B cell (primary cell): ENCODE measurements around the gene FOXA3. TPM values are rescaled to one million over a fixed set of nuclear protein-coding genes. Genes with fewer than 3 reads are reported as not detected.
"Not testable (repeated sequence)": the region's sequence is repeated elsewhere in the genome, so short reads cannot be mapped to it uniquely, and the experiment has no call there.

Experiments used
- ATAC-seq: fragments of 200-7000 bp; cut with Tn5 transposase; one replicate; pipeline ENCODE4 v1.10.0; 2021; ENCODE audit warnings: low read depth, mild to moderate bottlenecking, moderate number of reproducible peaks, moderate library complexity
- CTCF ChIA-PET: fragments of 350-600 bp; sonication (Branson Sonifier 250); formaldehyde crosslinking; loops from one replicate; lab custom pipeline; 2021; ENCODE audit warnings: antibody characterized with exemption, inconsistent platforms; lab: Charles Lee
- POLR2A ChIA-PET: fragments of 350-600 bp; sonication (Branson Sonifier 250); formaldehyde crosslinking; loops from one replicate; lab custom pipeline; 2021; ENCODE audit warnings: antibody characterized with exemption; lab: Charles Lee
- DNase-seq: peaks from one replicate; pipeline ENCODE4 v3.0.0; 2013
- H2AFZ ChIP-seq: 2 replicates; pipeline ENCODE4 v1.6.1; 2012; ENCODE audit warnings: mild to moderate bottlenecking, low read depth, low read length; ENCODE audit not compliant: insufficient read depth, poor library complexity, severe bottlenecking
- H3K27ac ChIP-seq, 2 donors: 1 replicate in 1 of 2; 2 replicates in 1 of 2; pipeline ENCODE4 v1.5.1; 2012 to 2013; ENCODE audit warnings: low read length in 2 of 2, mild to moderate bottlenecking in 2 of 2, moderate library complexity in 1 of 2
- H3K27me3 ChIP-seq, 4 experiments: fragments of 200-600 bp in 1 of 4; sonication (generic) in 1 of 4; replicated peaks in 1 of 4; 1 replicate in 2 of 4; 2 replicates in 2 of 4; pipeline versions ENCODE4 v1.6.1 to v1.7.0; 2013 to 2016; ENCODE audit warnings: low read length in 3 of 4, mild to moderate bottlenecking in 2 of 4, mixed read lengths in 1 of 4, moderate library complexity in 1 of 4; ENCODE audit not compliant: insufficient read depth in 4 of 4, control insufficient read depth in 3 of 4; ENCODE audit errors: control extremely low read depth in 1 of 4
- H3K36me3 ChIP-seq, 2 experiments: replicated peaks in 1 of 2; 1 replicate in 1 of 2; 2 replicates in 1 of 2; pipeline versions ENCODE4 v1.6.1 to v1.7.1; 2013; ENCODE audit warnings: low read length in 1 of 2; ENCODE audit not compliant: insufficient read depth in 2 of 2, control insufficient read depth in 1 of 2; ENCODE audit errors: control extremely low read depth in 1 of 2, extremely low read depth in 1 of 2
- H3K4me1 ChIP-seq, 2 donors: fragments of 200-600 bp in 1 of 2; sonication (generic) in 1 of 2; 1 replicate in 1 of 2; 2 replicates in 1 of 2; pipeline versions ENCODE4 v1.5.1 to v1.6.1; 2013 to 2017; ENCODE audit warnings: low read length in 2 of 2; ENCODE audit not compliant: control insufficient read depth in 2 of 2, insufficient read depth in 2 of 2
- H3K4me2 ChIP-seq: replicated peaks from 2 replicates; pipeline ENCODE3; 2012; ENCODE audit warnings: mild to moderate bottlenecking, low read depth, low read length; ENCODE audit not compliant: poor library complexity, severe bottlenecking
- H3K4me3 ChIP-seq, 5 experiments: fragments of 200-600 bp in 1 of 5; sonication (generic) in 1 of 5; 1 replicate in 3 of 5; 2 replicates in 2 of 5; pipeline versions ENCODE4 v1.5.1 to v1.7.0; 2011 to 2016; ENCODE audit warnings: low read length in 4 of 5, mild to moderate bottlenecking in 4 of 5, low read depth in 2 of 5, control low read depth in 1 of 5, moderate library complexity in 1 of 5; ENCODE audit not compliant: insufficient read depth in 1 of 5; ENCODE audit errors: control extremely low read depth in 1 of 5, extremely low read depth in 1 of 5
- H3K79me2 ChIP-seq: fragments of 200-600 bp; sonication (generic); one replicate; pipeline ENCODE4 v1.6.0; 2016; ENCODE audit warnings: low read length; ENCODE audit not compliant: control insufficient read depth, insufficient read depth
- H3K9ac ChIP-seq: fragments of 200-600 bp; sonication (generic); 2 replicates; pipeline ENCODE4 v1.6.1; 2017; ENCODE audit warnings: mild to moderate bottlenecking, low read length, moderate library complexity
- H3K9me3 ChIP-seq, 3 donors: one replicate each; pipeline versions ENCODE4 v1.6.1 to v1.7.1; 2013; ENCODE audit warnings: low read length in 2 of 3; ENCODE audit not compliant: control insufficient read depth in 2 of 3, insufficient read depth in 1 of 3; ENCODE audit errors: control extremely low read depth in 1 of 3
- H4K20me1 ChIP-seq: 2 replicates; pipeline ENCODE4 v1.6.0; 2012; ENCODE audit warnings: mild to moderate bottlenecking, low read length; ENCODE audit not compliant: insufficient read depth, control insufficient read depth, poor library complexity, severe bottlenecking
- H3K27ac Mint-ChIP-seq: one replicate; pipeline ENCODE4 v1.8.0; 2021; ENCODE audit warnings: mixed read lengths
- H3K27me3 Mint-ChIP-seq: one replicate; pipeline ENCODE4 v1.8.0; 2021; ENCODE audit warnings: mixed read lengths
- H3K4me1 Mint-ChIP-seq: one replicate; pipeline ENCODE4 v1.8.0; 2021; ENCODE audit warnings: mixed read lengths
- H3K4me3 Mint-ChIP-seq: one replicate; pipeline ENCODE4 v1.8.0; 2021; ENCODE audit warnings: mixed read lengths
- H3K9me3 Mint-ChIP-seq: one replicate; pipeline ENCODE4 v1.8.0; 2022; ENCODE audit warnings: mixed read lengths; ENCODE audit not compliant: insufficient read depth
- EZH2 ChIP-seq: IDR thresholded peaks from 2 replicates; pipeline ENCODE4 v1.6.1; 2012; ENCODE audit warnings: borderline replicate concordance, low read depth, mild to moderate bottlenecking, moderate library complexity, low read length; ENCODE audit not compliant: insufficient read depth, poor library complexity, severe bottlenecking
- WGBS: methylation state at CpG from one replicate; pipeline ENCODE4 v1.1.5; 2013; ENCODE audit warnings: missing lambda C conversion rate; ENCODE audit not compliant: insufficient coverage; 5-methylcytosine and 5-hydroxymethylcytosine counted together
- intact Hi-C: fragments of 100-400 bp; cut with micrococcal nuclease; formaldehyde crosslinking; loops from one replicate; pipeline ENCODE4 v1.10.0; 2022
- polyA plus RNA-seq: library from polyadenylated mRNA; depleted of rRNA; stranded (reverse); fragments of >200 nt; gene quantifications from 2 replicates; pipeline ENCODE4 v1.2.3, GENCODE V29; 2012
- total RNA-seq, 2 donors: library from RNA; stranded (reverse); fragments of 120-200 nt in 1 of 2; gene quantifications; 1 replicate in 1 of 2; 2 replicates in 1 of 2; pipeline versions ENCODE4 v1.2.3 to v1.2.4, GENCODE V29; 2013 to 2022
- TF ChIP-seq, protein P1 (sequence below): fragments of 200-600 bp; IDR thresholded peaks from one replicate; pipeline ENCODE4 v1.8.0; 2022; ENCODE audit warnings: antibody characterized with exemption, mild to moderate bottlenecking

FOXA3 gene
- total and polyA plus RNA-seq, 2 donors (not counting 1 experiment from before 2014, with no cell fraction given) = not detected

GRCh38 chr19:45890877-45891276, 26.8 kb downstream of the FOXA3 start:
- Histone ChIP-seq H3K4me3 (no peak overlapping the region), H3K79me2 (no peaks in the 10 kb centered on the region), H2AFZ (no peak overlapping the region), H3K4me2 (no peak overlapping the region), H4K20me1 (no peaks in the 10 kb centered on the region), H3K27me3 (no peaks in the 10 kb centered on the region), H3K36me3 (peaks cover 0 to 2% of the 10 kb centered on the region in 2 experiments), H3K9ac (no peak overlapping the region), H3K9me3 (peaks cover 0 to 2% (median 0%) of the 10 kb centered on the region in 3 donors), H3K27ac (no peak overlapping the region), H3K4me1 (peaks cover 4 to 12% of the 10 kb centered on the region in 2 donors)
- Mint-ChIP-seq H3K4me3 (no peak overlapping the region), H3K9me3 (no peaks in the 10 kb centered on the region), H3K27me3 (no peaks in the 10 kb centered on the region), H3K27ac (no peak overlapping the region), H3K4me1 (peaks cover 16% of the 10 kb centered on the region)
- intact Hi-C loops = no loop called here
- 95% methylated on average over 16 of the region's 17 CpGs for WGBS
- POLR2A ChIA-PET = interaction anchor here (0.6 to 1.1 kb wide), 2 partner anchors 12 to 32 kb away, joined by 3 to 6 read pairs; no protein-coding TSS in a partner anchor
- DNase-seq = no peak
- CTCF ChIA-PET = no interaction called here
- ATAC-seq = no peak
- TF ChIP-seq EZH2 = no peak
- TF ChIP-seq, protein P1, sequence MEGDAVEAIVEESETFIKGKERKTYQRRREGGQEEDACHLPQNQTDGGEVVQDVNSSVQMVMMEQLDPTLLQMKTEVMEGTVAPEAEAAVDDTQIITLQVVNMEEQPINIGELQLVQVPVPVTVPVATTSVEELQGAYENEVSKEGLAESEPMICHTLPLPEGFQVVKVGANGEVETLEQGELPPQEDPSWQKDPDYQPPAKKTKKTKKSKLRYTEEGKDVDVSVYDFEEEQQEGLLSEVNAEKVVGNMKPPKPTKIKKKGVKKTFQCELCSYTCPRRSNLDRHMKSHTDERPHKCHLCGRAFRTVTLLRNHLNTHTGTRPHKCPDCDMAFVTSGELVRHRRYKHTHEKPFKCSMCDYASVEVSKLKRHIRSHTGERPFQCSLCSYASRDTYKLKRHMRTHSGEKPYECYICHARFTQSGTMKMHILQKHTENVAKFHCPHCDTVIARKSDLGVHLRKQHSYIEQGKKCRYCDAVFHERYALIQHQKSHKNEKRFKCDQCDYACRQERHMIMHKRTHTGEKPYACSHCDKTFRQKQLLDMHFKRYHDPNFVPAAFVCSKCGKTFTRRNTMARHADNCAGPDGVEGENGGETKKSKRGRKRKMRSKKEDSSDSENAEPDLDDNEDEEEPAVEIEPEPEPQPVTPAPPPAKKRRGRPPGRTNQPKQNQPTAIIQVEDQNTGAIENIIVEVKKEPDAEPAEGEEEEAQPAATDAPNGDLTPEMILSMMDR = no peak

DNA sequence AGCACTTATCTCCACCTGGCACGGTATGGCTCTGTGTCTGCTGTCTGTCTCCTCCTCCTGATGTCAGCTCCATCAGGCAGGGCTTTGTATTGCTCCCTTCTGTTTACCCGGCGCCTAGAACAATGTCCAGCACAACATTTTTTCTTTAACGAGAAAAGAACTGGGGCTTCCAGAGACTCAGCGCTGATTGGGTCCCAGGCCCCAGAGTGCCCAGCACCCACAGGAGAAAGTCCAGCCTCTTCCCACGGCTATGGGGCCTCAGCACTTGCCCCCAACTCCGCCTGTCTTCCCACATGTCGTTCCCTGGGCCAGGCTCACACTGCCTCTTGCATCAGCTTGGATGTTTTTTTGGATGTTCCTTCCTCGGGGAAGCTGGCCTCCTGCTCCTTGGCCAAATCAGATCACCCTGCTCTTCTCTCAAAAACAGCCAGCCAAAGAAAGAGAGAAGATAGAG, 31.4 kb downstream of the FOXA3 start:
- POLR2A ChIA-PET = no interaction called here

DNA sequence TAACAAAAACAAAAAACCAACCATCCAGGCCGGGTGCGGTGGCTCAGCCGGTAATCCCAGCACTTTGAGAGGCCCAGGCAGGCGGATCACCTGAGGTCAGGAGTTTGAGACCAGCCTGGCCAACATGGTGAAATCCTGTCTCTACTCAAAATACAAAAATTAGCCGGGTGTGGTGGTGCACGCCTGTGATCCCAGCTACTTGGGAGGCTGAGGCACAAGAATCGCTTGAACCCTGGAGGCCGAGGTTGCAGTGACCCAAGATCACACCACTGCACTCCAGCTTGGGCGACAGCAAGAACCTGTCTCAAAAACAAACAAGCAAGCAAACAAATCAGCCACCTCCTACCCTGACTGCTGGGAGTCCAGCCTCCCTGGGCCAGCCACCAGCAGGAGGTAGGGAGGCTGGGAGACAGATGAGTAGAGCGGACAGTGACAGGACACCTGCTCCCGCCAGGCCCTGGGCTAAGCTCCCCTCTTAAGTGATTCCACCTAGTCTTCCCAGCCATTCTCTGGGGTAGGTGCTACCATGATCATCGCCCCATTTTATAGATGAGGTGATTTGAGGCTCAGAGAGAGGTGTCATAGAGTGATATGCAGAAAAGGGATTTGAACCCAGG, 32.0 kb downstream of the FOXA3 start:
- H3K27ac Mint-ChIP-seq, POLR2A ChIA-PET, H3K4me3 Mint-ChIP-seq, H4K20me1 ChIP-seq, H3K27me3 Mint-ChIP-seq, DNase-seq, H3K9me3 Mint-ChIP-seq, H3K9ac ChIP-seq, H3K36me3 ChIP-seq, H3K27ac ChIP-seq, CTCF ChIA-PET, H3K4me3 ChIP-seq, ATAC-seq, H3K9me3 ChIP-seq, H2AFZ ChIP-seq, H3K4me2 ChIP-seq, H3K27me3 ChIP-seq, intact Hi-C loops: not testable (repeated sequence)
- Histone ChIP-seq H3K4me1 (peaks cover 14 to 22% of the 10 kb centered on the region in 2 donors), H3K79me2 (peaks cover 10% of the 10 kb centered on the region)
- peaks cover 27% of the 10 kb centered on the region for H3K4me1 Mint-ChIP-seq
- WGBS = 93% methylated on average over 6 of the region's 12 CpGs

More for the DNA sequence above, 31.4 kb downstream of the FOXA3 start:
- H3K27me3 ChIP-seq = no peaks in the 10 kb centered on the region
- Mint-ChIP-seq H3K4me1 (peaks cover 22% of the 10 kb centered on the region), H3K9me3 (no peaks in the 10 kb centered on the region), H3K27me3 (no peaks in the 10 kb centered on the region), H3K27ac (no peak overlapping the region), H3K4me3 (no peak overlapping the region)
- no peak for DNase-seq
- peaks cover 5% of the 10 kb centered on the region for H3K79me2 ChIP-seq
- peaks cover 3 to 6% of the 10 kb centered on the region in 2 experiments for H3K36me3 ChIP-seq
- no peak for TF ChIP-seq EZH2
- TF ChIP-seq, protein P1 = no peak
- H3K4me1 ChIP-seq = peaks cover 8 to 16% of the 10 kb centered on the region in 2 donors
- no peak overlapping the region for H2AFZ ChIP-seq
- H3K4me3 ChIP-seq = no peak overlapping the region
- H3K9ac ChIP-seq = no peak overlapping the region
- no peaks in the 10 kb centered on the region for H4K20me1 ChIP-seq
- H3K9me3 ChIP-seq = no peaks in the 10 kb centered on the region
- CTCF ChIA-PET = no interaction called here
- no peak overlapping the region for H3K27ac ChIP-seq
- WGBS = 97% methylated on average over 8 of the region's 9 CpGs
- H3K4me2 ChIP-seq = no peak overlapping the region
- ATAC-seq = no peak
- intact Hi-C loops = no loop called here
